ENCODE measurements around the gene NOM1.
"Not testable (repeated sequence)": the region's sequence is repeated elsewhere in the genome, so short reads cannot be mapped to it uniquely, and the experiment has no call there.

The NOM1 gene

GRCh38 chr7:156948361-156948760, 1.2 kb upstream of the NOM1 start:
- no peaks in the 10 kb centered on the region for H3K9me3 Mint-ChIP-seq
- no peak for ATAC-seq (ENCODE audit: low read depth)
- no peak for DNase-seq (ENCODE audit: low spot score in 2 of 2)
- H3K4me1 Mint-ChIP-seq = peaks cover 13% of the 10 kb centered on the region
- H3K4me3 Mint-ChIP-seq = peak overlapping the region; percentile 92
- H3K27ac Mint-ChIP-seq = no peak overlapping the region
- peaks cover 2% of the 10 kb centered on the region for H3K27me3 Mint-ChIP-seq
- peaks cover under 1% of the 10 kb centered on the region for H3K36me3 Mint-ChIP-seq

DNA sequence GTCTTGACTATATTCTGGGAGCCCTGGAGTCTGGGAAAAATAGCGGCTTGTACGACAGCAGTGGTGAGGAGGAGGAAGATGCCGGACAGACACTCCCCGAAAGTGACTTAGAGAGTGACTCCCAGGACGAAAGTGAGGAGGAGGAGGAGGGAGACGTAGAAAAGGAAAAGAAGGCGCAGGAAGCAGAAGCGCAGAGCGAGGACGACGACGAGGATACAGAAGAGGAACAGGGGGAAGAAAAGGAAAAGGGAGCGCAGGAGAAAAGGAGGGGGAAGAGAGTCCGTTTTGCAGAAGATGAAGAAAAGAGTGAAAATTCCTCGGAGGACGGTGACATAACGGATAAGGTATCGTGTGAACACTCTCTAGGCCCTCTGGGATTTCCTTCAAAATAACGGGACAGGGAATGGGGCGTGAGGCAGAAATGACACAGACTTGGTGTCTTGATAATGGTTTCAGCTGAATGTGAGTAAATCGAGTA, 908 bp downstream of the NOM1 start:
- DNase-seq (ENCODE audit: low spot score in 2 of 2) = no peak
- peaks cover 16% of the 10 kb centered on the region for H3K4me1 Mint-ChIP-seq
- peaks cover 12% of the 10 kb centered on the region for H3K36me3 Mint-ChIP-seq
- peak overlapping the region; percentile 92 for H3K4me3 Mint-ChIP-seq
- H3K9me3 Mint-ChIP-seq = no peaks in the 10 kb centered on the region
- H3K27ac Mint-ChIP-seq = peak overlapping the region; percentile 87
- no peaks in the 10 kb centered on the region for H3K27me3 Mint-ChIP-seq
- no peak for ATAC-seq (ENCODE audit: low read depth)

DNA sequence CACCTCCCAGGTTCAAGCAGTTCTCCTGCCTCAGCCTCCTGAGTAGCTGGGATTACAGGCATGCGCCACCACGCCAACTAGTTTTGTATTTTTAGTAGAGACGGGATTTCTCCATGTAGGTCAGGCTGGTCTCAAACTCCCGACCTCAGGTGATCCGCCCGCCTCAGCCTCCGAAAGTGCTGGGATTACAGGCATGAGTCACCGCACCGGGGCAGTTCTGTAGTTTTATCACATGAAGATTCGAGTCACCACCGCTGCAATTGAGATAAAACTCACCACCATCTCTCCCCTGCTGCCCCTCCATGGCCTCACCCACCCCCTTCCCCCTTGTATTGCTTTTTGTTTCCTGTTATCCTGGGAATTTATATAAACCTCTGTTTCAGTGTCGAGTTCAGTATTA, 3.7 kb downstream of the NOM1 start:
- H3K9me3 Mint-ChIP-seq; ATAC-seq (ENCODE audit: low read depth); H3K27ac Mint-ChIP-seq; H3K4me3 Mint-ChIP-seq; H3K27me3 Mint-ChIP-seq; DNase-seq (ENCODE audit: low spot score in 2 of 2): not testable (repeated sequence)
- H3K4me1 Mint-ChIP-seq = peaks cover 16% of the 10 kb centered on the region
- peaks cover 17% of the 10 kb centered on the region for H3K36me3 Mint-ChIP-seq

DNA sequence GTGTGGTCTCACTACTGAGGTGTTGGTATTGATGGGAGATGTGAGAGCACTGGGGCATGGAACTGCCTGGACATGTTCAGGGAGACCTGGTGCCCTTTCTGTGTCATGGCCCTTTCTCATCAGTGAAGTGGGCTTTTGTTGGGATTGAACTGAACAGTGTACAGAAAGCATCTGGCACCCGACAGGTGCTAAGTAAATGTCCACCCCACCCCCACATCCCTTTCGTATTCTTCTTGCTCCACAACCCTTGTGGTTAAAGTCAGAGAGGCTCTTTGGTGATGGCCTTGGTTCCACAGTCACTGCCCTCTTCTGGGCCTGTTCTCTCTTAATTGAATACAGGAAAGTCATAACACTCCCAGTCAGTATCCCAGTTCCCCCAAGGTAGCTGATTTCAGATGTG, 5.4 kb downstream of the NOM1 start:
- no peak for ATAC-seq (ENCODE audit: low read depth)
- Mint-ChIP-seq H3K4me1 (peaks cover 16% of the 10 kb centered on the region), H3K9me3 (no peaks in the 10 kb centered on the region), H3K27ac (no peak overlapping the region), H3K4me3 (no peak overlapping the region), H3K36me3 (peaks cover 24% of the 10 kb centered on the region), H3K27me3 (no peaks in the 10 kb centered on the region)
- no peak for DNase-seq (ENCODE audit: low spot score in 2 of 2)

DNA sequence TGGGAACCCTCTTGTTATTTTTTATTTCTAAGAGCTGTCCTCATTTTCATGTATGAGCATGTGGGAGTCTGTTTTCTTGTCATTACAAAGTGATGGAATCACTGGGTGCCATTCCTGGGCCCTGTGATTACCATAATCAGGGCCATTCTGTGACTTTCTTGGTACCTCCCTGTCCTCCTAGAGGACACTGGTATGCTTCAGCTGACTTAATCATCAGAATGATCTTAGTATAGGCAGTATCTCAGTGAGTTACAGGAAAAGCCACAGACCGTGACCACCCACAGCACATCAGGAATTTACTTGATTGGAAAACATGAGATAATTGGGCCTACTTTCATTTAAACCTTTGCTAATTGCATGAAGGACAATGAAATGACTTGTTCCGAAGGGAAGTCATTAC, 7.2 kb downstream of the NOM1 start:
- ATAC-seq (ENCODE audit: low read depth) = no peak
- H3K4me1 Mint-ChIP-seq = peaks cover 5% of the 10 kb centered on the region
- no peaks in the 10 kb centered on the region for H3K27me3 Mint-ChIP-seq
- no peak overlapping the region for H3K27ac Mint-ChIP-seq
- DNase-seq (ENCODE audit: low spot score in 2 of 2) = no peak
- no peak overlapping the region for H3K4me3 Mint-ChIP-seq
- peaks cover 37% of the 10 kb centered on the region for H3K36me3 Mint-ChIP-seq
- no peaks in the 10 kb centered on the region for H3K9me3 Mint-ChIP-seq

DNA sequence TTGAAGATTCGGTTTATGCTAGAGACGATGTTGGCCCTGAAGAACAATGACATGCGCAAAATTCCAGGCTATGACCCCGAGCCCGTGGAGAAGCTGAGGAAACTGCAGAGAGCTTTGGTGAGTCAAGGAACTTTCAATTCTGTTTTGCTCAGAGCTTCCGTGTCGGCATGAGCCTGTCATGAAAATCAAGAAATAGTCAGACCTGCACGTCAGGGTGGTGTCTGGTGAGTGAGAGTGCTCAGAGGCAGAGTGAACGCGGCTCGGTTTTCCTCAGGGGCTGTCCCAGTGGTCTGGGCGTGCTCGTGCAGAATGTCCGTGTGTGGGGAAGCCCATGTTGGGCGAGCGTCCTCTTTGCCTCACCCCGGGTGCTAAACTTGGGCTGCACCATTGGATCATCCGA, 12.6 kb downstream of the NOM1 start:
- Mint-ChIP-seq H3K4me3 (no peak overlapping the region), H3K4me1 (no peaks in the 10 kb centered on the region), H3K9me3 (no peaks in the 10 kb centered on the region), H3K36me3 (peaks cover 50% of the 10 kb centered on the region), H3K27ac (no peak overlapping the region), H3K27me3 (no peaks in the 10 kb centered on the region)
- ATAC-seq (ENCODE audit: low read depth) (no peak), DNase-seq (ENCODE audit: low spot score in 2 of 2) (no peak)

DNA sequence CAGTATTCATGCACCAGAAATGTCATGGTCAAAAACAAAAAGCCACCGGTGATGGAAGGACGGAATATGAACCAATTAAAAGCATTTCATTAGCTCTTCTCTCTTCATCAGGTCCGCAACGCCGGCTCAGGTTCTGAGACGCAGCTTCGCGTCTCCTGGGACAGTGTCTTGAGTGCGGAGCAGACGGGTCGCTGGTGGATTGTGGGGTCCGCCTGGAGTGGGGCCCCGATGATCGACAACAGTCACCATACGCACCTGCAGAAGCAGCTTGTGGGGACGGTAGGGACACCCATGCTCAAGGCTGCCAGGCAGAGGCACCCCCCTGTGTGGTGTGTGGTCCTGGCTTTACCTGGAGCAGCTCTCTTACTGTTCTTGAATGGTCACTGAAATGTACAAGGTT, 13.4 kb downstream of the NOM1 start:
- H3K27me3 Mint-ChIP-seq = no peaks in the 10 kb centered on the region
- peaks cover 50% of the 10 kb centered on the region for H3K36me3 Mint-ChIP-seq
- H3K4me1 Mint-ChIP-seq = no peaks in the 10 kb centered on the region
- H3K9me3 Mint-ChIP-seq = no peaks in the 10 kb centered on the region
- H3K27ac Mint-ChIP-seq = no peak overlapping the region
- DNase-seq (ENCODE audit: low spot score in 2 of 2) (no peak), ATAC-seq (ENCODE audit: low read depth) (no peak)
- no peak overlapping the region for H3K4me3 Mint-ChIP-seq

GRCh38 chr7:156963472-156963871, 14.0 kb downstream of the NOM1 start:
- peaks cover 47% of the 10 kb centered on the region for H3K36me3 Mint-ChIP-seq
- H3K27me3 Mint-ChIP-seq = no peaks in the 10 kb centered on the region
- no peaks in the 10 kb centered on the region for H3K9me3 Mint-ChIP-seq
- no peak for DNase-seq (ENCODE audit: low spot score in 2 of 2)
- H3K27ac Mint-ChIP-seq = peak overlapping the region; percentile 50
- H3K4me3 Mint-ChIP-seq = no peak overlapping the region
- H3K4me1 Mint-ChIP-seq = no peaks in the 10 kb centered on the region
- no peak for ATAC-seq (ENCODE audit: low read depth)

- Mint-ChIP-seq H3K9me3 (no peaks in the 10 kb centered on the region), H3K36me3 (peaks cover 45% of the 10 kb centered on the region), H3K4me1 (no peaks in the 10 kb centered on the region), H3K4me3 (no peak overlapping the region), H3K27me3 (no peaks in the 10 kb centered on the region), H3K27ac (no peak overlapping the region)
- no peak for DNase-seq (ENCODE audit: low spot score in 2 of 2)
- no peak for ATAC-seq (ENCODE audit: low read depth)
These were observed 15.5 kb downstream of the NOM1 start for GRCh38 chr7:156964971-156965370.

GRCh38 chr7:156966387-156966786, 16.9 kb downstream of the NOM1 start:
- no peak for DNase-seq (ENCODE audit: low spot score in 2 of 2)
- Mint-ChIP-seq H3K9me3 (no peaks in the 10 kb centered on the region), H3K4me3 (no peak overlapping the region), H3K27me3 (no peaks in the 10 kb centered on the region), H3K36me3 (peaks cover 35% of the 10 kb centered on the region), H3K27ac (no peak overlapping the region), H3K4me1 (no peaks in the 10 kb centered on the region)
- no peak for ATAC-seq (ENCODE audit: low read depth)

DNA sequence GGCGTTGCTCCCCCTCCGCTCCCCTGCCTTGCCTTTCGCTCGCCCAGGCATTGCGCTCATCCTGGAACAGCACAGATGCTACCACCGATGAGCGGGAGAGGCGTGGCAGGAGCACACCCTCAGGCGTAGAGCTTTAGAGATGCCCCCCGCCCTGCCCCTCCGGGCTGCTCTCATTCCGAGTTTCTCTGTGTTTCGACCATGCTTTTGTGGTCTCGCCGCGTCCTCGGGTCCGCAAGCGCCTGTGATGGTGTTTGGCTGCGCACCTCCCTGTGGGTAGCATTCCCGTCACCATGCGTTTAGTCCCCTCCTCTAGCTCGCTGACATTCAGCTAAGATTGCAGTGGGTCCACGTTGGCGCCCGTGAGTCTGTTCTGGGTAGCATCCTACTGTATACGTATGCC, 18.7 kb downstream of the NOM1 start:
- peaks cover 27% of the 10 kb centered on the region for H3K36me3 Mint-ChIP-seq
- DNase-seq (ENCODE audit: low spot score in 2 of 2) (no peak), ATAC-seq (ENCODE audit: low read depth) (no peak)
- no peaks in the 10 kb centered on the region for H3K4me1 Mint-ChIP-seq
- no peak overlapping the region for H3K4me3 Mint-ChIP-seq
- H3K27me3 Mint-ChIP-seq = no peaks in the 10 kb centered on the region
- no peaks in the 10 kb centered on the region for H3K9me3 Mint-ChIP-seq
- H3K27ac Mint-ChIP-seq = no peak overlapping the region

GRCh38 chr7:156969972-156970420, 20.5 kb downstream of the NOM1 start:
- H3K27me3 Mint-ChIP-seq = no peaks in the 10 kb centered on the region
- no peak for DNase-seq (ENCODE audit: low spot score in 2 of 2)
- no peak overlapping the region for H3K4me3 Mint-ChIP-seq
- no peak for ATAC-seq (ENCODE audit: low read depth)
- peaks cover 16% of the 10 kb centered on the region for H3K36me3 Mint-ChIP-seq
- no peaks in the 10 kb centered on the region for H3K4me1 Mint-ChIP-seq
- no peaks in the 10 kb centered on the region for H3K9me3 Mint-ChIP-seq
- H3K27ac Mint-ChIP-seq = no peak overlapping the region

DNA sequence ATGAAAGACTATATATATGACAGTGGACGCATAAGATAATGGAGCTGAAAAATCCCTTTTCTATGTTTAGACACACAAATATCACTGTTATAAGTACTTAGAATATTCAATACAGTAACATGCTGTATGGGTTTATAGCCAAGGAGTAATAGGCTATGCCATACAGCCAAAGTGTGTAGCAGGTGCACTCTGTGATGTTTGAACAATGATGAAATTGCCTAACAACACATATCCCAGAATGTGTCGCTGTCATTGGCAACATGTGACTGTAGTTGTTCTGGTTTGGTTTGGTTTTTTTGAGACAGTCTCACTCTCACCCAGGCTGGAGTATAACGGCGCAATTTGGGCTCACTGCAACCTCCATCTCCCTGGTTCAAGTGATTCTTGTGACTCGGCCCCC, 26.1 kb downstream of the NOM1 start:
- Mint-ChIP-seq H3K4me3 (no peak overlapping the region), H3K4me1 (no peaks in the 10 kb centered on the region), H3K27me3 (no peaks in the 10 kb centered on the region), H3K9me3 (peaks cover 5% of the 10 kb centered on the region), H3K27ac (no peak overlapping the region), H3K36me3 (peaks cover 14% of the 10 kb centered on the region)
- DNase-seq (ENCODE audit: low spot score in 2 of 2) = no peak
- no peak for ATAC-seq (ENCODE audit: low read depth)

DNA sequence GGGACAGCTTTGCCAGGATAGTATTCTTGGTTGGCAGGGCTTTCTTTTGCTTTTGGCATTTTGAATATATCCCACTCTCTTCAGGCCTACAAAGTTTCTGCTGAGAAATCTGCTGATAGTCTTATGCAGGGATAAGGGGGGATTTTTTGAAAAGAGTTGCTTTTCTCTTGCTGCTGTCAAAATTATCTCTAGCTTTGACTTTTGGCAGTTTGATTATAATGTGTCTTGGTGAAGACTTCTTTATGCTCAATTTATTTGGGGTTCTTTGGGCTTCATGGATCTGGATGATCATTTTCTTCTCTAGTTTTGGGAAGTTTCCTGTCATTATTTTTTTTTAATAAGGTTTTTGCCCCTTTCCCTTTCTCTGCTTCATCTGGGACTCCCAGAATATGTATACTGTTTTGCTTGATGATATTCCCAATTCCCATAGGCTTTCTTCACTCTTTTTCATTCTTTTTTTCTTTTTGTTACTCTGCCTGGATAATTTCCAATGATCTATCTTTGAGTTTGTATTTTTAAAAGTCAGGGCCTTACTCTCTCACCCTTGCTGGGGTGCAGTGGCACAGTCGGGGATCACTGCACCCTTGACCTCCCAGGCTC, 29.6 kb downstream of the NOM1 start:
- no peak for DNase-seq (ENCODE audit: low spot score in 2 of 2)
- no peaks in the 10 kb centered on the region for H3K27me3 Mint-ChIP-seq
- H3K36me3 Mint-ChIP-seq = peaks cover 12% of the 10 kb centered on the region
- H3K27ac Mint-ChIP-seq = no peak overlapping the region
- H3K4me3 Mint-ChIP-seq = no peak overlapping the region
- ATAC-seq (ENCODE audit: low read depth) = no peak
- H3K4me1 Mint-ChIP-seq = no peaks in the 10 kb centered on the region
- peaks cover 5% of the 10 kb centered on the region for H3K9me3 Mint-ChIP-seq

GRCh38 chr7:156979711-156980110, 30.2 kb downstream of the NOM1 start:
- peaks cover 12% of the 10 kb centered on the region for H3K36me3 Mint-ChIP-seq
- H3K4me3 Mint-ChIP-seq = no peak overlapping the region
- DNase-seq (ENCODE audit: low spot score in 2 of 2) = no peak
- H3K9me3 Mint-ChIP-seq = peaks cover 5% of the 10 kb centered on the region
- no peaks in the 10 kb centered on the region for H3K27me3 Mint-ChIP-seq
- H3K27ac Mint-ChIP-seq = no peak overlapping the region
- H3K4me1 Mint-ChIP-seq = no peaks in the 10 kb centered on the region
- no peak for ATAC-seq (ENCODE audit: low read depth)

All from memory B cell (primary cell).